Uterus (tissue), 4 donors: ENCODE measurements around the gene ANKRD35. TPM values are rescaled to one million over a fixed set of nuclear protein-coding genes. Genes with fewer than 3 reads are reported as not detected.
"Not testable (repeated sequence)": the region's sequence is repeated elsewhere in the genome, so short reads cannot be mapped to it uniquely, and the experiment has no call there.

ENCODE experiments used
- DNase-seq, 2 donors: peaks; one replicate each; pipeline ENCODE4 v3.0.0-alpha.2; 2019 to 2020
- H3K27ac ChIP-seq, 2 donors: fragments of 200-600 bp; sonication (generic); 1 replicate in 1 of 2; 2 replicates in 1 of 2; pipeline ENCODE4 v1.5.1; 2016 to 2018
- H3K27me3 ChIP-seq, 2 donors: fragments of 200-600 bp; sonication (generic); one replicate each; pipeline ENCODE4 v1.5.1; 2018 to 2019; ENCODE audit warnings: control low read depth in 1 of 2
- H3K36me3 ChIP-seq, 2 donors: fragments of 200-600 bp; sonication (generic); one replicate each; pipeline ENCODE4 v1.5.1; 2019; ENCODE audit warnings: control low read depth in 1 of 2
- H3K4me1 ChIP-seq, 2 donors: fragments of 200-600 bp; sonication (generic); one replicate each; pipeline ENCODE4 v1.5.1; 2018 to 2019; ENCODE audit warnings: control low read depth in 1 of 2
- H3K4me3 ChIP-seq, 2 donors: fragments of 200-600 bp; sonication (generic); 1 replicate in 1 of 2; 2 replicates in 1 of 2; pipeline ENCODE4 v1.5.1; 2018 to 2019; ENCODE audit warnings: mild to moderate bottlenecking in 1 of 2
- H3K9me3 ChIP-seq, 2 donors: fragments of 200-600 bp; sonication (generic); one replicate each; pipeline ENCODE4 v1.5.1; 2019; ENCODE audit warnings: control low read depth in 1 of 2
- CTCF ChIP-seq, 4 experiments: fragments of 200-600 bp in 2 of 4; fragments of 450-650 bp in 2 of 4; sonication (generic) in 2 of 4; IDR thresholded peaks; one replicate each; pipeline ENCODE4 v1.5.1; 2016 to 2019; ENCODE audit warnings: antibody characterized with exemption in 4 of 4, mild to moderate bottlenecking in 2 of 4, moderate library complexity in 1 of 4
- POLR2A ChIP-seq, 2 donors: fragments of 450-650 bp; IDR thresholded peaks; one replicate each; pipeline ENCODE4 v1.6.1; 2016; ENCODE audit warnings: antibody characterized with exemption in 2 of 2, mild to moderate bottlenecking in 1 of 2, moderate library complexity in 1 of 2
- intact Hi-C: fragments of 100-400 bp; cut with DNase I; formaldehyde crosslinking; loops from one replicate; pipeline ENCODE4 v1.15.1; 2023; ENCODE audit warnings: low total_unique reads
- total RNA-seq, 4 donors: library from RNA; depleted of rRNA in 3 of 4; stranded (reverse); fragments of >200 nt in 3 of 4; gene quantifications; one replicate each; pipeline versions ENCODE4 v1.1.0 to v1.2.4, GENCODE V29; 2014 to 2023
- donor health status: DM: yes; HTN: yes; CAD: no.

ANKRD35 gene
- total RNA-seq, 4 donors from 2014 or later: 0.77 to 8.8 (median 5.4) TPM

GRCh38 chr1:145828367-145829026, 57.2 kb downstream of the ANKRD35 start:
- H3K4me3 ChIP-seq: no peak overlapping the region
- intact Hi-C loops: no loop called here
- no peak overlapping the region for H3K27ac ChIP-seq
- TF ChIP-seq POLR2A (IDR thresholded peaks at IDR 0.05) (no peak), CTCF (IDR thresholded peaks at IDR 0.05) (no peak)
- DNase-seq: no peak
- H3K4me1 ChIP-seq: no peaks in the 10 kb centered on the region
- H3K9me3 ChIP-seq: no peaks in the 10 kb centered on the region
- no peaks in the 10 kb centered on the region for H3K27me3 ChIP-seq
- no peaks in the 10 kb centered on the region for H3K36me3 ChIP-seq

- DNase-seq: no peak
- no peaks in the 10 kb centered on the region for H3K36me3 ChIP-seq
- no peak for TF ChIP-seq POLR2A (IDR thresholded peaks at IDR 0.05)
- no peak for TF ChIP-seq CTCF (IDR thresholded peaks at IDR 0.05)
- H3K27ac ChIP-seq: no peak overlapping the region
- H3K27me3 ChIP-seq: no peaks in the 10 kb centered on the region
- no peak overlapping the region for H3K4me3 ChIP-seq
- no peaks in the 10 kb centered on the region for H3K4me1 ChIP-seq
- intact Hi-C loops: no loop called here
- H3K9me3 ChIP-seq: no peaks in the 10 kb centered on the region
Observed at GRCh38 chr1:145827966-145828365, 57.7 kb downstream of the ANKRD35 start.

- no peaks in the 10 kb centered on the region for H3K4me1 ChIP-seq
- H3K36me3 ChIP-seq: no peaks in the 10 kb centered on the region
- intact Hi-C loops: no loop called here
- no peak for DNase-seq
- no peaks in the 10 kb centered on the region for H3K9me3 ChIP-seq
- no peak overlapping the region for H3K27ac ChIP-seq
- H3K4me3 ChIP-seq: no peak overlapping the region
- no peaks in the 10 kb centered on the region for H3K27me3 ChIP-seq
- TF ChIP-seq POLR2A (IDR thresholded peaks at IDR 0.05) (no peak), CTCF (IDR thresholded peaks at IDR 0.05) (no peak)
Observed at GRCh38 chr1:145826030-145826429, 59.6 kb downstream of the ANKRD35 start.

GRCh38 chr1:145824499-145824842, 61.2 kb downstream of the ANKRD35 start:
- peak overlapping the region; percentile 86 to 96 for H3K27ac ChIP-seq
- no peak for TF ChIP-seq CTCF (IDR thresholded peaks at IDR 0.05)
- no peak for TF ChIP-seq POLR2A (IDR thresholded peaks at IDR 0.05)
- intact Hi-C loops: no loop called here

GRCh38 chr1:145823565-145824498, 61.8 kb downstream of the ANKRD35 start, which contains the start of the genes POLR3C and RNF115:
Gene POLR3C, plus strand, starts transcription at chr1:145824200. Its CDS starts 1,577 bp downstream, at chr1:145825777.
Gene RNF115, minus strand, starts transcription at chr1:145824095. Its CDS starts 222 bp downstream, at chr1:145823873.
- Histone ChIP-seq H3K27me3 (no peaks in the 10 kb centered on the region), H3K27ac (peak within 1 kb of the TSS; percentile 86 to 96), H3K9me3 (no peaks in the 10 kb centered on the region), H3K4me1 (no peaks in the 10 kb centered on the region), H3K36me3 (no peaks in the 10 kb centered on the region), H3K4me3 (peak within 1 kb of the TSS; percentile 74 to 82)
- peak; percentile 83 to 88 for TF ChIP-seq POLR2A (IDR thresholded peaks at IDR 0.05)
- peak in 1 of 4 experiments; percentile 20 for TF ChIP-seq CTCF (IDR thresholded peaks at IDR 0.05)
- DNase-seq: peak; percentile 88 to 90
- intact Hi-C loops: no loop called here

More at GRCh38 chr1:145824499-145824842, 61.2 kb downstream of the ANKRD35 start:
- no peaks in the 10 kb centered on the region for H3K4me1 ChIP-seq
- no peaks in the 10 kb centered on the region for H3K36me3 ChIP-seq
- H3K9me3 ChIP-seq: no peaks in the 10 kb centered on the region
- peak overlapping the region; percentile 74 to 82 for H3K4me3 ChIP-seq
- H3K27me3 ChIP-seq: no peaks in the 10 kb centered on the region
- no peak for DNase-seq

GRCh38 chr1:145822779-145823331, 62.8 kb downstream of the ANKRD35 start:
- H3K36me3 ChIP-seq, intact Hi-C loops, H3K9me3 ChIP-seq, H3K4me3 ChIP-seq, H3K4me1 ChIP-seq, H3K27me3 ChIP-seq, DNase-seq: not testable (repeated sequence)
- peak overlapping the region in 1 of 2 donors; percentile 49 for H3K27ac ChIP-seq

- H3K9me3 ChIP-seq, H3K36me3 ChIP-seq, H3K4me3 ChIP-seq, H3K27ac ChIP-seq, H3K4me1 ChIP-seq, H3K27me3 ChIP-seq, DNase-seq, intact Hi-C loops: not testable (repeated sequence)
Observed at GRCh38 chr1:145818095-145818494, 67.6 kb downstream of the ANKRD35 start.
